Measurements from ENCODE around the gene DPP6.
"Not testable (repeated sequence)": the region's sequence is repeated elsewhere in the genome, so short reads cannot be mapped to it uniquely, and the experiment has no call there.

Gene DPP6

GRCh38 chr7:154151306-154151705 is 99.1 kb downstream of the DPP6 start:
- not testable (repeated sequence) for DNase-seq

- DNase-seq: not testable (repeated sequence)
Observed at GRCh38 chr7:154155928-154156327, 103.7 kb downstream of the DPP6 start.

GRCh38 chr7:154162921-154163320 is 110.7 kb downstream of the DPP6 start:
- DNase-seq: not testable (repeated sequence)

- DNase-seq: not testable (repeated sequence)
Observed at GRCh38 chr7:154163642-154164041, 111.4 kb downstream of the DPP6 start.

GRCh38 chr7:154167051-154167450 is 114.9 kb downstream of the DPP6 start:
- TF ChIP-seq GATA1 (IDR thresholded peaks at IDR 0.05; ENCODE audit: low read depth, low read length) (no peak), POLR2A (IDR thresholded peaks at IDR 0.05; ENCODE audit: low read length) (no peak)
- DNase-seq: no peak

- DNase-seq: no peak
- TF ChIP-seq POLR2A (IDR thresholded peaks at IDR 0.05; ENCODE audit: low read length) (no peak), GATA1 (IDR thresholded peaks at IDR 0.05; ENCODE audit: low read depth, low read length) (no peak)
Observed at GRCh38 chr7:154167807-154168206, 115.6 kb downstream of the DPP6 start.

DNA sequence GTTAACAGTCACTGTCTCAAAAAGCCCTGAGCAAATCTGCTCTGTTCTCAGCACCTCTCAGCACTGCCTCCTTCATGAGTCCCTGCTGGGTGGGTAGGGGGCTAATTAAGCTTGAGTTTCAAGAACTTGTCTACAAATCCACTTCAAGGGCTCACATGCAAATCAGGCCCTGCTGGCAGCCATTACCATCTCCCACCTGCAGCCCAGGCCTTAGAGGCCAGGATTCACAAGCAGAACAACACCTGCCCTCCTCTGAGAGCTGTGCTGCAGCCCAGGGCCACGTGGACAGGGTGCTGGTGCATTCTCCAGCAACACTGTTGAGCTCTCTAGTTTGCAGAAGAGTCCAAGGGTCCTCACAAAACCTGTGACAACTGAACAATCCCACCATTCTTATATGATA is 119.2 kb downstream of the DPP6 start:
- TF ChIP-seq GATA1 (IDR thresholded peaks at IDR 0.05; ENCODE audit: low read depth, low read length) (no peak), POLR2A (IDR thresholded peaks at IDR 0.05; ENCODE audit: low read length) (no peak)
- no peak for DNase-seq

- no peak for DNase-seq
- TF ChIP-seq GATA1 (IDR thresholded peaks at IDR 0.05; ENCODE audit: low read depth, low read length) (no peak), POLR2A (IDR thresholded peaks at IDR 0.05; ENCODE audit: low read length) (no peak)
Observed at GRCh38 chr7:154172236-154172635, 120.0 kb downstream of the DPP6 start.

GRCh38 chr7:154177584-154177983 is 125.4 kb downstream of the DPP6 start:
- no peak for DNase-seq
- TF ChIP-seq GATA1 (IDR thresholded peaks at IDR 0.05; ENCODE audit: low read depth, low read length): no peak
- no peak for TF ChIP-seq POLR2A (IDR thresholded peaks at IDR 0.05; ENCODE audit: low read length)

- no peak for DNase-seq
- TF ChIP-seq GATA1 (IDR thresholded peaks at IDR 0.05; ENCODE audit: low read depth, low read length) (no peak), POLR2A (IDR thresholded peaks at IDR 0.05; ENCODE audit: low read length) (no peak)
Observed at GRCh38 chr7:154178895-154179294, 126.7 kb downstream of the DPP6 start.

- DNase-seq: no peak
Observed at GRCh38 chr7:154183482-154183881, 131.3 kb downstream of the DPP6 start.

DNA sequence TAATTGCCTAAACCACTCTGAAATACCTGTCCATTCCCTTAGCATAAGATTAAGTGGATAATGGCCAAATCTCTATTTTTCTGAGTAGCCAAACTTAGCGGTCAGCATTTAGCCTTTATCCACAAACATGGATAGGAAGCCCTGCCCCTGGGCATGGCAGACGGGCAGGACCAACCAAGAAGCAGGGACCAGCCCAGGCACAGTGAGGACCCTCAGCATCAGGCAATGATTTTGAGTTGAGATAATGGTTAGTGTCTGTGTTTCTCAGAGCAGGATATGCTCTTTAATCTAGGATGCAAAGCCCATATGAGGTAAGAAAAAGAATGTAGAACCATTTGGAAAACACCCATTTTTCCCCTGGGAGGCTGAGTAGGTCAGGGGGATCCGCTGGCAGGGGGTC is 131.7 kb downstream of the DPP6 start:
- no peak for DNase-seq
- TF ChIP-seq GATA1 (IDR thresholded peaks at IDR 0.05; ENCODE audit: low read depth, low read length) (no peak), POLR2A (IDR thresholded peaks at IDR 0.05; ENCODE audit: low read length) (no peak)

More at GRCh38 chr7:154183482-154183881, 131.3 kb downstream of the DPP6 start:
- TF ChIP-seq GATA1 (IDR thresholded peaks at IDR 0.05; ENCODE audit: low read depth, low read length) (no peak), POLR2A (IDR thresholded peaks at IDR 0.05; ENCODE audit: low read length) (no peak)

GRCh38 chr7:154186811-154187210 is 134.6 kb downstream of the DPP6 start:
- no peak for DNase-seq
- TF ChIP-seq POLR2A (IDR thresholded peaks at IDR 0.05; ENCODE audit: low read length) (no peak), GATA1 (IDR thresholded peaks at IDR 0.05; ENCODE audit: low read depth, low read length) (no peak)

- DNase-seq: no peak
- TF ChIP-seq POLR2A (IDR thresholded peaks at IDR 0.05; ENCODE audit: low read length) (no peak), GATA1 (IDR thresholded peaks at IDR 0.05; ENCODE audit: low read depth, low read length) (no peak)
Observed at GRCh38 chr7:154188330-154188729, 136.1 kb downstream of the DPP6 start.

DNA sequence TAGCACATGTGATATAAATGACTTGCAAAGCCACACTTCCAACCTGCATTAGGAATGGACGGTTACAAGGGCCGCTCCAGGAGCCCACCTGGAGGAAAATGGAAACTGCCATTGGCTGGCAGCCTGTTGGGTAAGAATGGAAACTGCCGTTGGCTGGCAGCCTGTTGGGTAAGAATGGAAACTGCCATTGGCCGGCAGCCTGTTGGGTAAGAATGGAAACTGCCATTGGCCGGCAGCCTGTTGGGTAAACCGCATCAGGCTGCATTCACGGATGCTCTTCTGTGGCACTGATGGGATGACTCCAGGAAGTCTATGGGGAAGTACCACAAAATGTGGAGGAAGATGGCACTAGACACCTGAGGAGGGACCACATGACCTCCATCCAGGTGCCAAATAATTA is 143.1 kb downstream of the DPP6 start:
- TF ChIP-seq GATA1 (IDR thresholded peaks at IDR 0.05; ENCODE audit: low read depth, low read length) (no peak), POLR2A (IDR thresholded peaks at IDR 0.05; ENCODE audit: low read length) (no peak)

DNA sequence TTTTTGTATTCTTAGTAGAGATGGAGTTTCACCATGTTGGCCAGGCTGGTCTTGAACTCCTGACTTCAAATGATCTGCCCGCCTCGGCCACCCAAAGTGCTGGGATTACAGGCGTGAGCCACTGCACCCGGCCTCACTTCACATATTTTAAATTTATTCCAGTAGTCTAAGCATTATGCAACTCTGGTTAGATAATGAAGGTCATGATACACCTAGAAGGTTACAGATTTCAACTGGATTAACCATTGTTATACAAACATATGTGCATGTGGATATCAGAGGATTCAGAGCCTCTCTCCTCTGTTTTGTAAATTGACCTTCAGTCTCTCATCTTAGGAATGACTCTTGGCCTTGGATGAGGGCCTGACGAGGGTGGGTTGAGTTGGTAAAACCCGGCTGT is 146.3 kb downstream of the DPP6 start:
- TF ChIP-seq GATA1 (IDR thresholded peaks at IDR 0.05; ENCODE audit: low read depth, low read length) (no peak), POLR2A (IDR thresholded peaks at IDR 0.05; ENCODE audit: low read length) (no peak)

More for the DNA sequence above, 143.1 kb downstream of the DPP6 start:
- DNase-seq: no peak

DNA sequence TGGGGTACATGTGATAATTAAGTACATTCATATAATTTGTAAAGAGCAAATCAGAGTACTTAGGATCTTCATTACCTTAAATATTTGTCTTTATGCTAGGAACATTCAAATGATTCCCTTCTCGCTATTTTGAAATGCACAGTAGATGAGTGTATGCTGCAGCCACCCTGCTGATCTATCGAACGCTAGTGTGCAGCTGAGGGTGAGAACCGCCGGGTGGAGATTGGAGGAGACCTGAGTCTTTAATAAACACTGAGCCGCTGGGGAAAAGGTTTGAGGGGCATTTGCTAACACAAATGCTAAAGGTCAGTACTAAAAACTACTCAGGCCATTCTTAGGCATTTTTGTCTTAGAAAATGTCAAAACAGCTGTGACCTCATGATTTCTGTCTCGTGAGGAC is 148.0 kb downstream of the DPP6 start:
- no peak for DNase-seq
- no peak for TF ChIP-seq POLR2A (IDR thresholded peaks at IDR 0.05; ENCODE audit: low read length)

More for the DNA sequence above, 146.3 kb downstream of the DPP6 start:
- DNase-seq: no peak
